Measurements from ENCODE around the gene LMCD1.

DNA sequence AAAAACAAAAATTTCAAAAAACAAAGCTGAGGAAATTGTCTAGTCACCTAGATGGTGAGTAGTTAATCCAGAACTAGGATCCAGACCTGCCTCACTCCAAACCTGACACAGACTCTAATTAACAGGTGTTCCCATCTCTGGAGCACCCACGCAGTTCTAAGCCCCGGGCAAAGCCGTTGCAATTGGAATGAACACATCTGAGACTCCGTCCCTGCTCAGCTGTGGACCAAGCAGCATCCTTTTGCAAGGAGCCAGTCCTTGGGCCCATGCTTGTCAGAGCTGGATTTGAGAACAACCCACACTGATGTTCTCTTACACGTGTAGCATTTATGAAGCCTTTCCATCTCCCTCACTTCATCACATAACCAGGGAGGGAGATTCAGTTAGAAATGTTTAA lies 54.8 kb downstream of the LMCD1 start:
- TF ChIP-seq EZH2phosphoT487 (IDR thresholded peaks at IDR 0.05; ENCODE audit: unreplicated experiment) (no peak), CTCF (conservative IDR thresholded peaks at IDR 0.05; ENCODE audit: low read depth in 2 of 2) (no peak), POLR2AphosphoS5 (IDR thresholded peaks at IDR 0.05; ENCODE audit: low read depth) (no peak), JUNB (IDR thresholded peaks at IDR 0.05; ENCODE audit: unreplicated experiment) (no peak), ZNF114 (CRISPR knock-in tag; IDR thresholded peaks at IDR 0.05) (no peak), NANOG (IDR thresholded peaks at IDR 0.05; ENCODE audit: borderline replicate concordance) (no peak), CREB1 (CRISPR knock-in tag; IDR thresholded peaks at IDR 0.05; ENCODE audit: low read depth) (no peak), EZH2 (IDR thresholded peaks at IDR 0.05; ENCODE audit: low read depth, unreplicated experiment) (no peak), STAT1 (IDR thresholded peaks at IDR 0.05; ENCODE audit: unreplicated experiment) (no peak), ZNF462 (CRISPR knock-in tag; IDR thresholded peaks at IDR 0.05) (no peak)
- TF ChIP-seq, protein P1, sequence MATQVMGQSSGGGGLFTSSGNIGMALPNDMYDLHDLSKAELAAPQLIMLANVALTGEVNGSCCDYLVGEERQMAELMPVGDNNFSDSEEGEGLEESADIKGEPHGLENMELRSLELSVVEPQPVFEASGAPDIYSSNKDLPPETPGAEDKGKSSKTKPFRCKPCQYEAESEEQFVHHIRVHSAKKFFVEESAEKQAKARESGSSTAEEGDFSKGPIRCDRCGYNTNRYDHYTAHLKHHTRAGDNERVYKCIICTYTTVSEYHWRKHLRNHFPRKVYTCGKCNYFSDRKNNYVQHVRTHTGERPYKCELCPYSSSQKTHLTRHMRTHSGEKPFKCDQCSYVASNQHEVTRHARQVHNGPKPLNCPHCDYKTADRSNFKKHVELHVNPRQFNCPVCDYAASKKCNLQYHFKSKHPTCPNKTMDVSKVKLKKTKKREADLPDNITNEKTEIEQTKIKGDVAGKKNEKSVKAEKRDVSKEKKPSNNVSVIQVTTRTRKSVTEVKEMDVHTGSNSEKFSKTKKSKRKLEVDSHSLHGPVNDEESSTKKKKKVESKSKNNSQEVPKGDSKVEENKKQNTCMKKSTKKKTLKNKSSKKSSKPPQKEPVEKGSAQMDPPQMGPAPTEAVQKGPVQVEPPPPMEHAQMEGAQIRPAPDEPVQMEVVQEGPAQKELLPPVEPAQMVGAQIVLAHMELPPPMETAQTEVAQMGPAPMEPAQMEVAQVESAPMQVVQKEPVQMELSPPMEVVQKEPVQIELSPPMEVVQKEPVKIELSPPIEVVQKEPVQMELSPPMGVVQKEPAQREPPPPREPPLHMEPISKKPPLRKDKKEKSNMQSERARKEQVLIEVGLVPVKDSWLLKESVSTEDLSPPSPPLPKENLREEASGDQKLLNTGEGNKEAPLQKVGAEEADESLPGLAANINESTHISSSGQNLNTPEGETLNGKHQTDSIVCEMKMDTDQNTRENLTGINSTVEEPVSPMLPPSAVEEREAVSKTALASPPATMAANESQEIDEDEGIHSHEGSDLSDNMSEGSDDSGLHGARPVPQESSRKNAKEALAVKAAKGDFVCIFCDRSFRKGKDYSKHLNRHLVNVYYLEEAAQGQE (IDR thresholded peaks at IDR 0.05; ENCODE audit: unreplicated experiment): no peak
- TF ChIP-seq, protein P2, sequence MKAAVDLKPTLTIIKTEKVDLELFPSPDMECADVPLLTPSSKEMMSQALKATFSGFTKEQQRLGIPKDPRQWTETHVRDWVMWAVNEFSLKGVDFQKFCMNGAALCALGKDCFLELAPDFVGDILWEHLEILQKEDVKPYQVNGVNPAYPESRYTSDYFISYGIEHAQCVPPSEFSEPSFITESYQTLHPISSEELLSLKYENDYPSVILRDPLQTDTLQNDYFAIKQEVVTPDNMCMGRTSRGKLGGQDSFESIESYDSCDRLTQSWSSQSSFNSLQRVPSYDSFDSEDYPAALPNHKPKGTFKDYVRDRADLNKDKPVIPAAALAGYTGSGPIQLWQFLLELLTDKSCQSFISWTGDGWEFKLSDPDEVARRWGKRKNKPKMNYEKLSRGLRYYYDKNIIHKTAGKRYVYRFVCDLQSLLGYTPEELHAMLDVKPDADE (IDR thresholded peaks at IDR 0.05): no peak

Data from GM23338 (cell line).